GM23338 (cell line): ENCODE measurements around the gene KIF3B. TPM values are rescaled to one million over a fixed set of nuclear protein-coding genes. Genes with fewer than 3 reads are reported as not detected.
A peak's percentile ranks its signal among the peaks of the same experiment; 100 is the strongest.

Experiments
- ATAC-seq: fragments of 200-7000 bp; cut with Tn5 transposase; 3 replicates; pipeline ENCODE4 v1.9.1; 2020
- DNase-seq: peaks from one replicate; pipeline ENCODE4 v3.0.0-alpha.2; 2015; ENCODE audit warnings: low spot score
- H2AFZ ChIP-seq: fragments of 200-600 bp; sonication (generic); 2 replicates; pipeline ENCODE4 v1.8.0; 2016; ENCODE audit warnings: antibody characterized with exemption, mild to moderate bottlenecking, moderate library complexity
- H3F3A ChIP-seq: fragments of 200-600 bp; sonication (generic); replicated peaks from 2 replicates; pipeline ENCODE4 v1.8.0; 2017; ENCODE audit warnings: antibody characterized with exemption, mixed run types, low read depth
- H3K27ac ChIP-seq: fragments of 200-600 bp; sonication (generic); 2 replicates; pipeline ENCODE4 v1.6.1; 2016; ENCODE audit warnings: low read depth
- H3K27me3 ChIP-seq: fragments of 200-600 bp; sonication (generic); 2 replicates; pipeline ENCODE4 v1.8.0; 2016; ENCODE audit warnings: mild to moderate bottlenecking, mixed run types, moderate library complexity; ENCODE audit not compliant: insufficient read depth
- H3K36me3 ChIP-seq: fragments of 200-600 bp; sonication (generic); 2 replicates; pipeline ENCODE4 v1.8.0; 2016; ENCODE audit warnings: mild to moderate bottlenecking; ENCODE audit not compliant: insufficient read depth
- H3K4me1 ChIP-seq: fragments of 200-600 bp; sonication (generic); 2 replicates; pipeline ENCODE4 v1.8.0; 2016; ENCODE audit warnings: mild to moderate bottlenecking, moderate library complexity; ENCODE audit not compliant: insufficient read depth
- H3K4me2 ChIP-seq: fragments of 200-600 bp; sonication (generic); 2 replicates; pipeline ENCODE4 v1.7.1; 2017; ENCODE audit warnings: mixed run types
- H3K4me3 ChIP-seq: fragments of 200-600 bp; sonication (generic); 2 replicates; pipeline ENCODE4 v1.6.1; 2016; ENCODE audit warnings: mixed run types
- H3K79me2 ChIP-seq: fragments of 200-600 bp; sonication (generic); replicated peaks from 2 replicates; pipeline ENCODE4 v1.8.0; 2017; ENCODE audit warnings: mild to moderate bottlenecking; ENCODE audit not compliant: insufficient read depth
- H3K9me2 ChIP-seq: fragments of 200-600 bp; sonication (generic); 2 replicates; pipeline ENCODE4 v1.8.0; 2017; ENCODE audit not compliant: insufficient read depth
- H4K20me1 ChIP-seq: fragments of 200-600 bp; sonication (generic); replicated peaks from 2 replicates; pipeline ENCODE4 v1.8.0; 2017; ENCODE audit warnings: mild to moderate bottlenecking; ENCODE audit not compliant: insufficient read depth
- H3K27ac Mint-ChIP-seq: 2 replicates; pipeline ENCODE4 v1.8.0; 2020; ENCODE audit warnings: inconsistent platforms, mild to moderate bottlenecking, moderate library complexity, mixed read lengths
- H3K27me3 Mint-ChIP-seq: 3 replicates; pipeline ENCODE4 v1.8.0; 2022; ENCODE audit warnings: low read depth, mild to moderate bottlenecking, moderate library complexity, mixed read lengths, inconsistent platforms; ENCODE audit not compliant: insufficient read depth, poor library complexity
- H3K36me3 Mint-ChIP-seq: 3 replicates; pipeline ENCODE4 v1.8.0; 2021; ENCODE audit warnings: low read depth, mild to moderate bottlenecking, inconsistent platforms, moderate library complexity, mixed read lengths
- H3K4me1 Mint-ChIP-seq: 3 replicates; pipeline ENCODE4 v1.8.0; 2020; ENCODE audit warnings: mild to moderate bottlenecking, inconsistent platforms, mixed read lengths
- H3K4me3 Mint-ChIP-seq: 3 replicates; pipeline ENCODE4 v1.8.0; 2021; ENCODE audit warnings: moderate library complexity, mild to moderate bottlenecking, inconsistent platforms, mixed read lengths
- H3K9me3 Mint-ChIP-seq: 3 replicates; pipeline ENCODE4 v1.8.0; 2020; ENCODE audit warnings: moderate library complexity, mild to moderate bottlenecking, inconsistent platforms, mixed read lengths
- CREB1 ChIP-seq: fragments of 250-450 bp; sonication (Bioruptor Pico); IDR thresholded peaks from 2 replicates; pipeline ENCODE4 v1.5.0; 2020; ENCODE audit warnings: low read depth, mild to moderate bottlenecking, moderate library complexity
- EZH2 ChIP-seq: fragments of 200-600 bp; sonication (generic); IDR thresholded peaks from one replicate; pipeline ENCODE4 v1.8.0; 2017; ENCODE audit warnings: antibody characterized with exemption, mild to moderate bottlenecking, low read depth; ENCODE audit not compliant: unreplicated experiment
- EZH2phosphoT487 ChIP-seq: fragments of 200-600 bp; sonication (generic); IDR thresholded peaks from one replicate; pipeline ENCODE4 v1.8.1; 2018; ENCODE audit warnings: antibody characterized with exemption; ENCODE audit not compliant: unreplicated experiment
- JUNB ChIP-seq: IDR thresholded peaks from one replicate; pipeline ENCODE4 v1.6.1; 2016; ENCODE audit warnings: antibody characterized with exemption; ENCODE audit not compliant: unreplicated experiment
- NANOG ChIP-seq: IDR thresholded peaks from 2 replicates; pipeline ENCODE4 v1.6.1; 2016; ENCODE audit warnings: antibody characterized with exemption, borderline replicate concordance
- POLR2AphosphoS5 ChIP-seq: IDR thresholded peaks from 2 replicates; pipeline ENCODE4 v1.6.1; 2016; ENCODE audit warnings: antibody characterized with exemption, low read depth
- REST ChIP-seq: IDR thresholded peaks from one replicate; pipeline ENCODE4 v1.6.1; 2018; ENCODE audit warnings: antibody characterized with exemption; ENCODE audit not compliant: unreplicated experiment
- STAT1 ChIP-seq: IDR thresholded peaks from one replicate; pipeline ENCODE4 v1.6.1; 2016; ENCODE audit warnings: antibody characterized with exemption; ENCODE audit not compliant: unreplicated experiment
- ZNF114 ChIP-seq: fragments of 250-450 bp; sonication (Bioruptor Pico); IDR thresholded peaks from 2 replicates; pipeline ENCODE4 v1.5.0; 2020; ENCODE audit warnings: mild to moderate bottlenecking, moderate library complexity
- ZNF331 ChIP-seq: fragments of 250-450 bp; sonication (Bioruptor Pico); IDR thresholded peaks from 2 replicates; pipeline ENCODE4 v1.5.0; 2020; ENCODE audit warnings: low read depth, mild to moderate bottlenecking, moderate library complexity
- polyA plus RNA-seq: library from polyadenylated mRNA; unstranded; fragments of >200 nt; fragmentation: Nextera tagmentation; extraction: Ambion mirVana; gene quantifications from 2 replicates; pipeline ENCODE4 v1.2.1, GENCODE V29; 2016
- total RNA-seq: library from RNA; depleted of rRNA; stranded (reverse); fragments of >200 nt; shearing (Covaris generic); gene quantifications from 2 replicates; pipeline ENCODE4 v1.2.3, GENCODE V29; 2014
- TF ChIP-seq, protein P1 (sequence below): fragments of 250-450 bp; sonication (Bioruptor Pico); IDR thresholded peaks from 2 replicates; pipeline ENCODE4 v1.5.0; 2020; ENCODE audit warnings: mild to moderate bottlenecking, moderate library complexity
- TF ChIP-seq, protein P2 (sequence below), 2 experiments: fragments of 200-600 bp in 1 of 2; sonication (generic) in 1 of 2; conservative IDR thresholded peaks; 2 replicates each; pipeline versions ENCODE4 v1.5.1 to v1.6.1; 2016 to 2017; ENCODE audit warnings: antibody characterized with exemption in 2 of 2, low read depth in 2 of 2, mild to moderate bottlenecking in 2 of 2, moderate library complexity in 1 of 2
- TF ChIP-seq, protein P3 (sequence below): IDR thresholded peaks from 2 replicates; pipeline ENCODE4 v1.6.1; 2016; ENCODE audit warnings: antibody characterized with exemption

Gene KIF3B
- total and polyA plus RNA-seq, 2 experiments from 2014 or later = 6.1 to 22.8 TPM

- H3K9me2 ChIP-seq = no peaks in the 10 kb centered on the region
- peaks cover 54% of the 10 kb centered on the region for H3K79me2 ChIP-seq
- TF ChIP-seq, protein P1, sequence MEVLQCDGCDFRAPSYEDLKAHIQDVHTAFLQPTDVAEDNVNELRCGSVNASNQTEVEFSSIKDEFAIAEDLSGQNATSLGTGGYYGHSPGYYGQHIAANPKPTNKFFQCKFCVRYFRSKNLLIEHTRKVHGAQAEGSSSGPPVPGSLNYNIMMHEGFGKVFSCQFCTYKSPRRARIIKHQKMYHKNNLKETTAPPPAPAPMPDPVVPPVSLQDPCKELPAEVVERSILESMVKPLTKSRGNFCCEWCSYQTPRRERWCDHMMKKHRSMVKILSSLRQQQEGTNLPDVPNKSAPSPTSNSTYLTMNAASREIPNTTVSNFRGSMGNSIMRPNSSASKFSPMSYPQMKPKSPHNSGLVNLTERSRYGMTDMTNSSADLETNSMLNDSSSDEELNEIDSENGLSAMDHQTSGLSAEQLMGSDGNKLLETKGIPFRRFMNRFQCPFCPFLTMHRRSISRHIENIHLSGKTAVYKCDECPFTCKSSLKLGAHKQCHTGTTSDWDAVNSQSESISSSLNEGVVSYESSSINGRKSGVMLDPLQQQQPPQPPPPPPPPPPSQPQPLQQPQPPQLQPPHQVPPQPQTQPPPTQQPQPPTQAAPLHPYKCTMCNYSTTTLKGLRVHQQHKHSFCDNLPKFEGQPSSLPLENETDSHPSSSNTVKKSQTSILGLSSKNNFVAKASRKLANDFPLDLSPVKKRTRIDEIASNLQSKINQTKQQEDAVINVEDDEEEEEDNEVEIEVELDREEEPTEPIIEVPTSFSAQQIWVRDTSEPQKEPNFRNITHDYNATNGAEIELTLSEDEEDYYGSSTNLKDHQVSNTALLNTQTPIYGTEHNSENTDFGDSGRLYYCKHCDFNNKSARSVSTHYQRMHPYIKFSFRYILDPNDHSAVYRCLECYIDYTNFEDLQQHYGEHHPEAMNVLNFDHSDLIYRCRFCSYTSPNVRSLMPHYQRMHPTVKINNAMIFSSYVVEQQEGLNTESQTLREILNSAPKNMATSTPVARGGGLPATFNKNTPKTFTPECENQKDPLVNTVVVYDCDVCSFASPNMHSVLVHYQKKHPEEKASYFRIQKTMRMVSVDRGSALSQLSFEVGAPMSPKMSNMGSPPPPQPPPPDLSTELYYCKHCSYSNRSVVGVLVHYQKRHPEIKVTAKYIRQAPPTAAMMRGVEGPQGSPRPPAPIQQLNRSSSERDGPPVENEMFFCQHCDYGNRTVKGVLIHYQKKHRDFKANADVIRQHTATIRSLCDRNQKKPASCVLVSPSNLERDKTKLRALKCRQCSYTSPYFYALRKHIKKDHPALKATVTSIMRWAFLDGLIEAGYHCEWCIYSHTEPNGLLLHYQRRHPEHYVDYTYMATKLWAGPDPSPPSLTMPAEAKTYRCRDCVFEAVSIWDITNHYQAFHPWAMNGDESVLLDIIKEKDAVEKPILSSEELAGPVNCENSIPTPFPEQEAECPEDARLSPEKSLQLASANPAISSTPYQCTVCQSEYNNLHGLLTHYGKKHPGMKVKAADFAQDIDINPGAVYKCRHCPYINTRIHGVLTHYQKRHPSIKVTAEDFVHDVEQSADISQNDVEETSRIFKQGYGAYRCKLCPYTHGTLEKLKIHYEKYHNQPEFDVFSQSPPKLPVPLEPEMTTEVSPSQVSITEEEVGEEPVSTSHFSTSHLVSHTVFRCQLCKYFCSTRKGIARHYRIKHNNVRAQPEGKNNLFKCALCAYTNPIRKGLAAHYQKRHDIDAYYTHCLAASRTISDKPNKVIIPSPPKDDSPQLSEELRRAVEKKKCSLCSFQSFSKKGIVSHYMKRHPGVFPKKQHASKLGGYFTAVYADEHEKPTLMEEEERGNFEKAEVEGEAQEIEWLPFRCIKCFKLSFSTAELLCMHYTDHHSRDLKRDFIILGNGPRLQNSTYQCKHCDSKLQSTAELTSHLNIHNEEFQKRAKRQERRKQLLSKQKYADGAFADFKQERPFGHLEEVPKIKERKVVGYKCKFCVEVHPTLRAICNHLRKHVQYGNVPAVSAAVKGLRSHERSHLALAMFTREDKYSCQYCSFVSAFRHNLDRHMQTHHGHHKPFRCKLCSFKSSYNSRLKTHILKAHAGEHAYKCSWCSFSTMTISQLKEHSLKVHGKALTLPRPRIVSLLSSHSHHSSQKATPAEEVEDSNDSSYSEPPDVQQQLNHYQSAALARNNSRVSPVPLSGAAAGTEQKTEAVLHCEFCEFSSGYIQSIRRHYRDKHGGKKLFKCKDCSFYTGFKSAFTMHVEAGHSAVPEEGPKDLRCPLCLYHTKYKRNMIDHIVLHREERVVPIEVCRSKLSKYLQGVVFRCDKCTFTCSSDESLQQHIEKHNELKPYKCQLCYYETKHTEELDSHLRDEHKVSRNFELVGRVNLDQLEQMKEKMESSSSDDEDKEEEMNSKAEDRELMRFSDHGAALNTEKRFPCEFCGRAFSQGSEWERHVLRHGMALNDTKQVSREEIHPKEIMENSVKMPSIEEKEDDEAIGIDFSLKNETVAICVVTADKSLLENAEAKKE (CRISPR knock-in tag) = no peak
- TF ChIP-seq, protein P2, sequence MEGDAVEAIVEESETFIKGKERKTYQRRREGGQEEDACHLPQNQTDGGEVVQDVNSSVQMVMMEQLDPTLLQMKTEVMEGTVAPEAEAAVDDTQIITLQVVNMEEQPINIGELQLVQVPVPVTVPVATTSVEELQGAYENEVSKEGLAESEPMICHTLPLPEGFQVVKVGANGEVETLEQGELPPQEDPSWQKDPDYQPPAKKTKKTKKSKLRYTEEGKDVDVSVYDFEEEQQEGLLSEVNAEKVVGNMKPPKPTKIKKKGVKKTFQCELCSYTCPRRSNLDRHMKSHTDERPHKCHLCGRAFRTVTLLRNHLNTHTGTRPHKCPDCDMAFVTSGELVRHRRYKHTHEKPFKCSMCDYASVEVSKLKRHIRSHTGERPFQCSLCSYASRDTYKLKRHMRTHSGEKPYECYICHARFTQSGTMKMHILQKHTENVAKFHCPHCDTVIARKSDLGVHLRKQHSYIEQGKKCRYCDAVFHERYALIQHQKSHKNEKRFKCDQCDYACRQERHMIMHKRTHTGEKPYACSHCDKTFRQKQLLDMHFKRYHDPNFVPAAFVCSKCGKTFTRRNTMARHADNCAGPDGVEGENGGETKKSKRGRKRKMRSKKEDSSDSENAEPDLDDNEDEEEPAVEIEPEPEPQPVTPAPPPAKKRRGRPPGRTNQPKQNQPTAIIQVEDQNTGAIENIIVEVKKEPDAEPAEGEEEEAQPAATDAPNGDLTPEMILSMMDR (conservative IDR thresholded peaks at IDR 0.05; ENCODE audit: low read depth in 2 of 2) = no peak
- TF ChIP-seq STAT1 (no peak), JUNB (no peak), EZH2phosphoT487 (no peak), EZH2 (no peak), POLR2AphosphoS5 (no peak), ZNF331 (CRISPR knock-in tag) (no peak), ZNF114 (CRISPR knock-in tag) (no peak), REST (no peak), NANOG (no peak), CREB1 (CRISPR knock-in tag) (no peak)
- TF ChIP-seq, protein P3, sequence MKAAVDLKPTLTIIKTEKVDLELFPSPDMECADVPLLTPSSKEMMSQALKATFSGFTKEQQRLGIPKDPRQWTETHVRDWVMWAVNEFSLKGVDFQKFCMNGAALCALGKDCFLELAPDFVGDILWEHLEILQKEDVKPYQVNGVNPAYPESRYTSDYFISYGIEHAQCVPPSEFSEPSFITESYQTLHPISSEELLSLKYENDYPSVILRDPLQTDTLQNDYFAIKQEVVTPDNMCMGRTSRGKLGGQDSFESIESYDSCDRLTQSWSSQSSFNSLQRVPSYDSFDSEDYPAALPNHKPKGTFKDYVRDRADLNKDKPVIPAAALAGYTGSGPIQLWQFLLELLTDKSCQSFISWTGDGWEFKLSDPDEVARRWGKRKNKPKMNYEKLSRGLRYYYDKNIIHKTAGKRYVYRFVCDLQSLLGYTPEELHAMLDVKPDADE = no peak
- H3K4me2 ChIP-seq = peak overlapping the region; percentile 77
- H3K4me3 Mint-ChIP-seq = peak overlapping the region; percentile 75
- peaks cover 58% of the 10 kb centered on the region for H3K27me3 Mint-ChIP-seq
- peaks cover 6% of the 10 kb centered on the region; the same call in 1 of the 3 replicates for H3K36me3 Mint-ChIP-seq
- ATAC-seq = no peak
- H3F3A ChIP-seq = peaks cover 18% of the 10 kb centered on the region
- H3K27ac Mint-ChIP-seq = no peak overlapping the region
- peaks cover 21% of the 10 kb centered on the region for H3K4me1 ChIP-seq
- peak overlapping the region; percentile 93 for H3K4me3 ChIP-seq
- no peak for DNase-seq
- H2AFZ ChIP-seq = no peak overlapping the region
- peaks cover 54% of the 10 kb centered on the region for H4K20me1 ChIP-seq
- no peaks in the 10 kb centered on the region; the same call in 2 of the 3 replicates for H3K9me3 Mint-ChIP-seq
- peaks cover 12% of the 10 kb centered on the region for H3K4me1 Mint-ChIP-seq
- H3K36me3 ChIP-seq = no peaks in the 10 kb centered on the region
- H3K27ac ChIP-seq = no peak overlapping the region
- H3K27me3 ChIP-seq = peaks cover 68% of the 10 kb centered on the region
Measured at GRCh38 chr20:32359633-32360332, 82.3 kb downstream of the KIF3B start.
